HEK293T (cell line): ENCODE data around the gene KCTD10.

Source experiments
- CTCF ChIA-PET: fragments of 350-600 bp; formaldehyde crosslinking; extraction: SDS; loops from one replicate; lab custom pipeline; 2021; ENCODE audit warnings: antibody characterized with exemption, inconsistent platforms; lab: Yijun Ruan, JAX
- POLR2A ChIA-PET: fragments of 350-600 bp; formaldehyde crosslinking; extraction: SDS; loops from one replicate; lab custom pipeline; 2020; ENCODE audit warnings: antibody characterized with exemption, inconsistent platforms; lab: Yijun Ruan, JAX
- DNase-seq: peaks from one replicate; pipeline ENCODE4 v3.0.0; 2012; ENCODE audit warnings: mixed read lengths; ENCODE audit errors: extremely low spot score
- ARNT ChIP-seq: fragments of 450-650 bp; IDR thresholded peaks from 2 replicates; pipeline ENCODE4 v1.6.1; 2017; ENCODE audit warnings: mild to moderate bottlenecking
- BHLHE40 ChIP-seq: fragments of 450-650 bp; IDR thresholded peaks from 2 replicates; pipeline ENCODE4 v1.6.1; 2016; ENCODE audit warnings: mild to moderate bottlenecking, moderate library complexity, borderline replicate concordance
- CTBP1 ChIP-seq: fragments of 450-650 bp; IDR thresholded peaks from 2 replicates; pipeline ENCODE4 v1.6.1; 2016; ENCODE audit warnings: borderline replicate concordance
- ELF4 ChIP-seq: fragments of 450-650 bp; IDR thresholded peaks from 2 replicates; pipeline ENCODE4 v1.6.1; 2017; ENCODE audit warnings: antibody characterized with exemption
- FOXA1 ChIP-seq: fragments of 450-650 bp; IDR thresholded peaks from 2 replicates; pipeline ENCODE4 v1.6.1; 2016; ENCODE audit warnings: mild to moderate bottlenecking
- FOXK2 ChIP-seq: fragments of 450-650 bp; IDR thresholded peaks from 2 replicates; pipeline ENCODE4 v1.6.1; 2016; ENCODE audit warnings: mild to moderate bottlenecking
- FOXM1 ChIP-seq: fragments of 450-650 bp; IDR thresholded peaks from 2 replicates; pipeline ENCODE4 v1.6.1; 2017; ENCODE audit warnings: mild to moderate bottlenecking, borderline replicate concordance
- HDGF ChIP-seq: fragments of 450-650 bp; IDR thresholded peaks from 2 replicates; pipeline ENCODE4 v1.6.1; 2017; ENCODE audit warnings: antibody characterized with exemption, borderline replicate concordance
- L3MBTL2 ChIP-seq: fragments of 450-650 bp; conservative IDR thresholded peaks from 2 replicates; pipeline ENCODE4 v1.6.1; 2016; ENCODE audit warnings: mild to moderate bottlenecking
- LEF1 ChIP-seq: fragments of 450-650 bp; IDR thresholded peaks from 2 replicates; pipeline ENCODE4 v1.6.1; 2017; ENCODE audit warnings: mild to moderate bottlenecking, borderline replicate concordance
- NFRKB ChIP-seq: fragments of 450-650 bp; IDR thresholded peaks from 2 replicates; pipeline ENCODE4 v1.6.1; 2016; ENCODE audit warnings: mild to moderate bottlenecking, moderate library complexity
- SP1 ChIP-seq: fragments of 450-650 bp; IDR thresholded peaks from 2 replicates; pipeline ENCODE4 v1.6.1; 2017
- SUZ12 ChIP-seq: fragments of 450-650 bp; IDR thresholded peaks from 2 replicates; pipeline ENCODE4 v1.6.1; 2016; ENCODE audit warnings: mild to moderate bottlenecking
- TARDBP ChIP-seq: fragments of 450-650 bp; IDR thresholded peaks from 2 replicates; pipeline ENCODE4 v1.6.1; 2016
- ZNF384 ChIP-seq: fragments of 450-650 bp; IDR thresholded peaks from 2 replicates; pipeline ENCODE4 v1.6.1; 2016
- TF ChIP-seq, protein P1 (sequence below): fragments of 450-650 bp; IDR thresholded peaks from 2 replicates; pipeline ENCODE4 v1.6.1; 2016

The KCTD10 gene

DNA sequence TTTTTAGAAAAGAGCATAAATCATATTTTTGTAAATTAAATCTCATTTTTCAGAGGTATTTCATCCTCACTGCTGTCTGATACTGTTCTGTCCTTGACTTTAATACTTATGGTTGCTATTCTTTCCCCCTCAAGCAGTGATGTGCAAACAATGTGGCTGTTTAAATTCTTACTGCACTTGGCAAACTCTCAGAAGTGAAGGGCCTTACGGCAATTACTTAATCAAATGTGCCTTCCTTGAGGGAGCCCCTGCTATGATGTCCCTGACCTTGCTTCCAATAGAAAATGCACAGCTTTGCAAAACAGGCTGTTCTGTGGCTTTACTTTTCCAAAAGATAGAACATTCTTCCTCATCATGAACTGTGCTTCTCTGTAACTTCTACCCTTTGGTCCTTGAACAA lies 35.5 kb upstream of the KCTD10 start:
- POLR2A ChIA-PET = no interaction called here
- CTCF ChIA-PET = no interaction called here
- no peak for DNase-seq
- TF ChIP-seq ARNT (no peak), SP1 (no peak), FOXK2 (no peak), HDGF (no peak), L3MBTL2 (no peak), LEF1 (no peak), CTBP1 (no peak), FOXM1 (no peak), TARDBP (no peak), BHLHE40 (no peak), SUZ12 (no peak), ZNF384 (no peak), FOXA1 (no peak), ELF4 (no peak), NFRKB (no peak)
- TF ChIP-seq, protein P1, sequence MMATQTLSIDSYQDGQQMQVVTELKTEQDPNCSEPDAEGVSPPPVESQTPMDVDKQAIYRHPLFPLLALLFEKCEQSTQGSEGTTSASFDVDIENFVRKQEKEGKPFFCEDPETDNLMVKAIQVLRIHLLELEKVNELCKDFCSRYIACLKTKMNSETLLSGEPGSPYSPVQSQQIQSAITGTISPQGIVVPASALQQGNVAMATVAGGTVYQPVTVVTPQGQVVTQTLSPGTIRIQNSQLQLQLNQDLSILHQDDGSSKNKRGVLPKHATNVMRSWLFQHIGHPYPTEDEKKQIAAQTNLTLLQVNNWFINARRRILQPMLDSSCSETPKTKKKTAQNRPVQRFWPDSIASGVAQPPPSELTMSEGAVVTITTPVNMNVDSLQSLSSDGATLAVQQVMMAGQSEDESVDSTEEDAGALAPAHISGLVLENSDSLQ = no peak

DNA sequence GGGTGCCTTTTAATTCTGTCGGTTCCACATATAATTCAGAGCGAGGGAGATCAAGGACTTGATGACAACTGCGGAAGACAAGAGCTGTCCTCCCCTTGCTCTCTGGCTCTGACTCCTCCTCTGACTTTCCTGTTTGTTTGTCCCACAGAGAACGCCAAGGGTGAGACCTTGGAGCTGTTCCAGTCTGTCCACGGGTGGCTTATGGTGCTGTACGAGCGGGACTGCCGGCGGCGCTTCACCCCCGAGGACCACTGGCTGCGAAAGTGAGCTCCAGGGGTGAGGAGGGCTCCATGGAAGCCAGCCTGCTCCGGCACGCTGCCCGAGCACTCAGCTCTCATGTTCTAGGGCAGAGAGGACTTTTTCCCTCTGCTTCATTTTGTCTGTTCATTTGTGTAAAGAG lies 33.1 kb upstream of the KCTD10 start:
- POLR2A ChIA-PET = no interaction called here
- no peak for DNase-seq
- CTCF ChIA-PET = no interaction called here
- TF ChIP-seq L3MBTL2 = no peak
- TF ChIP-seq TARDBP = no peak
- no peak for TF ChIP-seq SP1
- no peak for TF ChIP-seq ARNT
- no peak for TF ChIP-seq HDGF
- TF ChIP-seq LEF1 = no peak

DNA sequence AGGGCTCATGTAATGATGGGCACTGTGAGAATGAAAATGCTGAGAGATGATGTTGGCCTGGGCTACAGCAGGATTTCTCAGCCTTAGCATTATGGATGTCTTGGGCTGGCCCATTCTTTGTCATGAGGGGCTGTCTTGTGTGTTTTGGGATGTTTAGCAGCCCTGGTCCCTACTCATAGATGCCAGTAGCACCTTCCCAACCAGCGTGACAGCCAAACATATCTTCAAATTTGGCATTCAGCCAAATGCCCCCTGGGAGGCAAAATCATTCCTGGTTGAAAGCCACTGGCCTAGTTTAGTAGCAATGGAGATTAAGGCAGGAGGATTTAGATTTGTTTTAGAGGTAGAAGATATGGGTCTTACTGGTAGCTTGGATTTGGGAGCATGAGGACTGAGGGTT lies 27.0 kb upstream of the KCTD10 start:
- DNase-seq = no peak
- TF ChIP-seq TARDBP = no peak
- CTCF ChIA-PET = no interaction called here
- POLR2A ChIA-PET = no interaction called here

DNA sequence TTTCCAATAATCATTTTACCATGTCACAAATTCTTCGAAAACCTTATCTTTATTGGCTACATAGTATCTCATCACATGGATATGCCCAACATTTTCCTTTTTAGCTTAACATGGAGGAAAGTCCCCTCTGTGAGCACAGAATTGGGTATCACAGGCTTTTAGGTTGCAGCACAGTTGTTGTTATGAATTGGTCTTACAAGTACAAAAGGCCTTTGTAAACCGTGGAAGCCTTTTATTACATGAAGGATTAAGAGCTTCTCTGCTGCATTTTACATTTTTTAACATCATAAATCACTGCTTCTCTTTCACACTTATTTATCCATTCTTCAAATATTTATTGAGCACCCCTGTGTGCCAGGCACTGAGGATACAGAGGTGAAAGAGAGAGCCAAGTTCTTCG lies 26.5 kb upstream of the KCTD10 start:
- ChIA-PET CTCF (no interaction called here), POLR2A (no interaction called here)
- no peak for DNase-seq
- TF ChIP-seq NFRKB (no peak), LEF1 (no peak), CTBP1 (no peak), SUZ12 (no peak), FOXA1 (no peak), ELF4 (no peak), L3MBTL2 (no peak), BHLHE40 (no peak), FOXM1 (no peak), SP1 (no peak), ARNT (no peak)
- TF ChIP-seq, protein P1 = no peak

DNA sequence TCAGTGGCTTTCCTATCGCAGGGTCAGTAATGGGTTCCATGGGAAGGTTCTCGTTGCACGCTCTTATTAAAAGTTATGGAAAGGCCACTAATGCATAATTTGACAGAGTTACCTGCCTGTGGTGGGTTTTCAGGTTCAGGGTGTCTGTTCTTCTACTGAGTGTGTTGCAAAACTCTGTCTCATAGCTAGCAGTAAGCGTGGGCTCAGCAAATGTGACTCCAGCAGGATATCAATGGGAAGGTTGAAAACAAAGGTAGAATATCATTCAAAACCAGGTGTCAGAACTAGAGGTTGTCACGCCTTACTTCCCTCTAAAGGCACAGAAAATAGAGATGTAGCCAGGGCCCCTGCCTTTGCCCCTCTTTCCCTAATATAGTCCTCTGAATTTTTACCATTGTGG lies 25.2 kb upstream of the KCTD10 start:
- ChIA-PET POLR2A (no interaction called here), CTCF (no interaction called here)

DNA sequence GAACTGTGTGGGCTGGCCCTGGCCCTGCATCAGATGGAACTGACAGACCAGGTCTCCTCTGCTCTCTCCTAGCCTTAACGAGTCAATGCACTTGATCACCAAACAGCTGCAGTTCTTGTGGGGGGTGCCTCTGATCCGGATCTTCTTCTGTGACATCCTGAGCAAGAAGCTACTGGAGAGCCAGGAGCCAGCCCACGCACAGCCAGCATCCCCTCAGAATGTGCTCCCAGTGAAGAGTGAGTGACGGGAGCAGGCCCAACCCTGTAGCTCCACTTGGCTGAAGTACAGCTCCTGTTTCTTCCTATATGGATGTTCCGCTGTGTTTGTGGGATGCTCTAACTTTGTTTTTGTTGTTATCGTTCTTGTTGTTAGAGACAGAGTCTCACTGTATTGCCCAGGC lies 24.2 kb upstream of the KCTD10 start:
- CTCF ChIA-PET = interaction anchor here (0.6 kb wide), 1 partner anchor 15 kb away, joined by 3 read pairs; no protein-coding TSS in a partner anchor

More for the DNA sequence above, 25.2 kb upstream of the KCTD10 start:
- DNase-seq = no peak
- TF ChIP-seq LEF1 = no peak

More for the DNA sequence above, 24.2 kb upstream of the KCTD10 start:
- POLR2A ChIA-PET = no interaction called here
- TF ChIP-seq LEF1 (no peak), SP1 (no peak), NFRKB (no peak), ELF4 (no peak), FOXA1 (no peak), SUZ12 (no peak), BHLHE40 (no peak), ZNF384 (no peak), FOXM1 (no peak), ARNT (no peak), CTBP1 (no peak), FOXK2 (no peak), HDGF (no peak), L3MBTL2 (no peak), TARDBP (no peak)
- TF ChIP-seq, protein P1 = no peak
- DNase-seq = no peak
